ENCODE results near the gene ERLEC1.
A peak's percentile ranks its signal among the peaks of the same experiment; 100 is the strongest.

Gene ERLEC1, protein sequence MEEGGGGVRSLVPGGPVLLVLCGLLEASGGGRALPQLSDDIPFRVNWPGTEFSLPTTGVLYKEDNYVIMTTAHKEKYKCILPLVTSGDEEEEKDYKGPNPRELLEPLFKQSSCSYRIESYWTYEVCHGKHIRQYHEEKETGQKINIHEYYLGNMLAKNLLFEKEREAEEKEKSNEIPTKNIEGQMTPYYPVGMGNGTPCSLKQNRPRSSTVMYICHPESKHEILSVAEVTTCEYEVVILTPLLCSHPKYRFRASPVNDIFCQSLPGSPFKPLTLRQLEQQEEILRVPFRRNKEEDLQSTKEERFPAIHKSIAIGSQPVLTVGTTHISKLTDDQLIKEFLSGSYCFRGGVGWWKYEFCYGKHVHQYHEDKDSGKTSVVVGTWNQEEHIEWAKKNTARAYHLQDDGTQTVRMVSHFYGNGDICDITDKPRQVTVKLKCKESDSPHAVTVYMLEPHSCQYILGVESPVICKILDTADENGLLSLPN

DNA sequence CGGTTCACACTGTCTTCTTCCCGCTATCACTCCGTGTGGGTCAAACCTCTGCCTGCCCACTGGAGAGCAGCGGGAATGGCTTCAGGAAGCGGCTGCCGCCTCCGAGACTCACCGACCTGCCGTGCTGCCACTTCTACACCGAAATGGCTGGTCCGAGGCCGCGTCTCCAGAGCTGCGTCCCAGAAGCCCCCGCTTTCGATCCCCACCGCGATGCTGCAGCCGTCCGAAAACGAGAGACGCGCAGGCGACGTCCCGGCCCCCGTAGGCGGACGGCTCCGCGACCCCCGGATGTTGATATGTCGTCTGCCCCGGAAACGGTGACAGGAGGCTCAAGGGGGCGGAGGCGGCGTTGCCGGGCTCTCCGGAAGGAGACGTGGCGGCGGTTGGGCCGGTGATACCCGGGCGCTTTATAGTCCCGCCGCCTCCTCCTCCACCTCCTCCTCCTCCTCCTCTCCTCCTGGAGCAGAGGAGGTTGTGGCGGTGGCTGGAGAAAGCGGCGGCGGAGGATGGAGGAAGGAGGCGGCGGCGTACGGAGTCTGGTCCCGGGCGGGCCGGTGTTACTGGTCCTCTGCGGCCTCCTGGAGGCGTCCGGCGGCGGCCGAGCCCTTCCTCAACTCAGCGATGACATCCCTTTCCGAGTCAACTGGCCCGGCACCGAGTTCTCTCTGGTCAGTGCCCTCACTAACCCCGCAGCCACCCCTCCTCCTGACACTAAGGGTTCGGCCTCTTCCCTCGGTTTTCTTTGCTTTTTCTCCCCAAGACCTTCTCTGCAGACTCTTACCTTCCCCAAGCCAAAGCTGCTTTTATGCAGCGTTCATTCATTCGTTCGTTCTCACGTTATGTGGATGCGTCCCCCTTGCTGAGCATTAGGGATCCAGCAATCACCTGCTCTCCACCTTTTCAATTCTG, at the start of gene ERLEC1, which contains the start of gene ASB3:
TSS of gene ERLEC1 (plus strand) at position 340 of the 909 bp plus-strand sequence. CDS start at position 507, 167 bp downstream.
TSS of gene ASB3 (minus strand) at position 249 of the 909 bp plus-strand sequence. CDS start 21,381 bp downstream, outside the sequence.
- peak; percentile 90 for ATAC-seq (ENCODE audit: insufficient read depth, low read depth)
- Histone ChIP-seq H2AFZ (ENCODE audit: low read depth, low read length) (peak within 1 kb of the TSS; percentile 88), H3K4me1 (ENCODE audit: insufficient read depth, low read length) (peaks cover 50% of the 10 kb centered on the region)

DNA sequence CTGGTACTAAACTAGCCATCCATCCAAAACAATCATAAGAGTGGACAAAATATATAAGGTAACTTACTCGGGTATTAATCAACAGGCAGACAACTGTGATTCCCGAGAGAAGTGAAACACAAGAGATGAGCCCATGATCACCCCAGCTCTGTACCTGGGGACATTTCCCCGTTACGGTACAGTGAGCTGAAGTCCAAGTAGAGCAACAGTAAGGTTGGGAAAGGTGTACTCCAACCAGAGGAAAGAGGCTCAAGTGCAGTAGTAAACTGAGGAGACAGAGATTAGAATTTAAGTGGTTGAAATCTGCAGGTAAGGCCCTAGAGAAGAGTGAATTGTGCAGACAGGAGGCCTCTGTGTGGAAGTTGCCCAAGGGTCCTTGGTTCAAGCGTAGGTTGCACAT, 49.8 kb upstream of the ERLEC1 start:
- Histone ChIP-seq H3K27me3 (ENCODE audit: insufficient read depth, low read length, poor library complexity) (no peaks in the 10 kb centered on the region), H2AFZ (ENCODE audit: low read depth, low read length) (no peak overlapping the region), H3K27ac (ENCODE audit: low read length) (no peak overlapping the region), H3K9me3 (ENCODE audit: insufficient read depth, low read length, severe bottlenecking) (no peaks in the 10 kb centered on the region), H4K20me1 (ENCODE audit: insufficient read depth, low read length) (peaks cover 3% of the 10 kb centered on the region; the same call in 1 of the 2 replicates), H3K4me1 (ENCODE audit: insufficient read depth, low read length) (no peaks in the 10 kb centered on the region), H3K79me2 (ENCODE audit: insufficient read depth, low read length) (0 out of 2 replicates have a peak, but pooled peaks cover 4% of the 10 kb centered on the region), H3K4me2 (ENCODE audit: insufficient read depth, low read length) (no peak overlapping the region), H3K36me3 (ENCODE audit: insufficient read depth, low read length) (peaks cover 33% of the 10 kb centered on the region), H3K9ac (ENCODE audit: low read depth, low read length) (no peak overlapping the region), H3K4me3 (ENCODE audit: low read depth in 1 of 2, low read length in 2 of 2) (no peak overlapping the region)
- ATAC-seq (ENCODE audit: insufficient read depth, low read depth) (no peak), DNase-seq (no peak)
- TF ChIP-seq EZH2 (IDR thresholded peaks at IDR 0.05; ENCODE audit: borderline replicate concordance, low read depth, low read length, severe bottlenecking), result no peak
- TF ChIP-seq, protein P1, sequence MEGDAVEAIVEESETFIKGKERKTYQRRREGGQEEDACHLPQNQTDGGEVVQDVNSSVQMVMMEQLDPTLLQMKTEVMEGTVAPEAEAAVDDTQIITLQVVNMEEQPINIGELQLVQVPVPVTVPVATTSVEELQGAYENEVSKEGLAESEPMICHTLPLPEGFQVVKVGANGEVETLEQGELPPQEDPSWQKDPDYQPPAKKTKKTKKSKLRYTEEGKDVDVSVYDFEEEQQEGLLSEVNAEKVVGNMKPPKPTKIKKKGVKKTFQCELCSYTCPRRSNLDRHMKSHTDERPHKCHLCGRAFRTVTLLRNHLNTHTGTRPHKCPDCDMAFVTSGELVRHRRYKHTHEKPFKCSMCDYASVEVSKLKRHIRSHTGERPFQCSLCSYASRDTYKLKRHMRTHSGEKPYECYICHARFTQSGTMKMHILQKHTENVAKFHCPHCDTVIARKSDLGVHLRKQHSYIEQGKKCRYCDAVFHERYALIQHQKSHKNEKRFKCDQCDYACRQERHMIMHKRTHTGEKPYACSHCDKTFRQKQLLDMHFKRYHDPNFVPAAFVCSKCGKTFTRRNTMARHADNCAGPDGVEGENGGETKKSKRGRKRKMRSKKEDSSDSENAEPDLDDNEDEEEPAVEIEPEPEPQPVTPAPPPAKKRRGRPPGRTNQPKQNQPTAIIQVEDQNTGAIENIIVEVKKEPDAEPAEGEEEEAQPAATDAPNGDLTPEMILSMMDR (IDR thresholded peaks at IDR 0.05; ENCODE audit: borderline replicate concordance, extremely low read depth, low read length, poor library complexity, severe bottlenecking), result no peak

More for the DNA sequence above, at the start of gene ERLEC1, which contains the start of gene ASB3:
- Histone ChIP-seq H3K9ac (ENCODE audit: low read depth, low read length) (peak within 1 kb of the TSS; percentile 84), H3K4me2 (ENCODE audit: insufficient read depth, low read length) (peak within 1 kb of the TSS; percentile 67), H3K27ac (ENCODE audit: low read length) (peak within 1 kb of the TSS; percentile 93), H3K4me3 (ENCODE audit: low read depth in 1 of 2, low read length in 2 of 2) (peak within 1 kb of the TSS; percentile 67 to 73), H3K27me3 (ENCODE audit: insufficient read depth, low read length, poor library complexity) (no peaks in the 10 kb centered on the region), H3K36me3 (ENCODE audit: insufficient read depth, low read length) (peaks cover 16% of the 10 kb centered on the region), H4K20me1 (ENCODE audit: insufficient read depth, low read length) (0 out of 2 replicates have a peak, but pooled peaks cover 3% of the 10 kb centered on the region), H3K9me3 (ENCODE audit: insufficient read depth, low read length, severe bottlenecking) (no peaks in the 10 kb centered on the region), H3K79me2 (ENCODE audit: insufficient read depth, low read length) (peaks cover 97% of the 10 kb centered on the region)
- peak; percentile 95 for DNase-seq
- TF ChIP-seq EZH2 (IDR thresholded peaks at IDR 0.05; ENCODE audit: borderline replicate concordance, low read depth, low read length, severe bottlenecking), result no peak
- TF ChIP-seq, protein P1 (IDR thresholded peaks at IDR 0.05; ENCODE audit: borderline replicate concordance, extremely low read depth, low read length, poor library complexity, severe bottlenecking), result no peak

DNA sequence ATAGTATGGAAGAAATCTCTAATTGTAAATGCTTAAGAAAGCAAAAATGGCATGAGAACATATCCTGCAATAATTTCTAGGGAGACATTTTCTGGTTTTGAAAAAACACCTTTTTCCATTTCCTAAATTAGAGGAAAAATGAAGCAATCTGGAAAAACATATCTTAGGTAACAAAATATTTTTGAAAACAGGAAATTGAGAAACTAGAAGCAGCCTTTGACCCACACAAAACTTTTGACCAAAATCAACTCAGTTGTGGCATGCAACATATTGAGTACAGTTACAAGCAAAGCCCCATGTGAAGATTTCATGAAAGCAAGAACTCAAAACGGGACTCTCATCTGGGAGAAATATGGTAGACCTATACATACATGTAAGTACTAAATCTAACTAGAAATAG, 47.8 kb upstream of the ERLEC1 start:
- no peak for DNase-seq

More for the DNA sequence above, 47.8 kb upstream of the ERLEC1 start:
- no peak for ATAC-seq (ENCODE audit: insufficient read depth, low read depth)
- H3K4me1 ChIP-seq (ENCODE audit: insufficient read depth, low read length), result no peaks in the 10 kb centered on the region
- H3K36me3 ChIP-seq (ENCODE audit: insufficient read depth, low read length), result peaks cover 34% of the 10 kb centered on the region
- no peak for TF ChIP-seq EZH2 (IDR thresholded peaks at IDR 0.05; ENCODE audit: borderline replicate concordance, low read depth, low read length, severe bottlenecking)
- TF ChIP-seq, protein P1 (IDR thresholded peaks at IDR 0.05; ENCODE audit: borderline replicate concordance, extremely low read depth, low read length, poor library complexity, severe bottlenecking), result no peak
- H3K4me2 ChIP-seq (ENCODE audit: insufficient read depth, low read length), result no peak overlapping the region
- no peak overlapping the region for H3K9ac ChIP-seq (ENCODE audit: low read depth, low read length)
- no peak overlapping the region for H3K4me3 ChIP-seq (ENCODE audit: low read depth in 1 of 2, low read length in 2 of 2)
- H3K79me2 ChIP-seq (ENCODE audit: insufficient read depth, low read length), result 0 out of 2 replicates have a peak, but pooled peaks cover 4% of the 10 kb centered on the region
- no peak overlapping the region for H2AFZ ChIP-seq (ENCODE audit: low read depth, low read length)
- H4K20me1 ChIP-seq (ENCODE audit: insufficient read depth, low read length), result peaks cover 3% of the 10 kb centered on the region; the same call in 1 of the 2 replicates
- H3K27me3 ChIP-seq (ENCODE audit: insufficient read depth, low read length, poor library complexity), result no peaks in the 10 kb centered on the region
- no peaks in the 10 kb centered on the region for H3K9me3 ChIP-seq (ENCODE audit: insufficient read depth, low read length, severe bottlenecking)
- H3K27ac ChIP-seq (ENCODE audit: low read length), result no peak overlapping the region
